RWPE2 (cell line): ENCODE measurements around the gene NFYC.

Source experiments
- ATAC-seq: fragments of 200-7000 bp; cut with Tn5 transposase; 3 replicates; pipeline ENCODE4 v1.9.1; 2021; ENCODE audit warnings: low read depth
- DNase-seq: peaks from one replicate; pipeline ENCODE4 v3.0.0-alpha.2; 2020; ENCODE audit warnings: low spot score
- H3K27ac ChIP-seq: fragments of 450-650 bp; 2 replicates; pipeline ENCODE4 v1.5.1; 2017; ENCODE audit warnings: mild to moderate bottlenecking; ENCODE audit not compliant: poor library complexity, severe bottlenecking
- H3K27me3 ChIP-seq: fragments of 250-450 bp; sonication (Bioruptor Pico); 2 replicates; pipeline ENCODE4 v1.5.1; 2021; ENCODE audit warnings: mild to moderate bottlenecking, moderate library complexity; ENCODE audit not compliant: insufficient read depth, poor library complexity, severe bottlenecking
- H3K36me3 ChIP-seq: fragments of 250-450 bp; sonication (Bioruptor Pico); 2 replicates; pipeline ENCODE4 v1.5.1; 2020; ENCODE audit warnings: low read depth, mild to moderate bottlenecking, moderate library complexity
- H3K4me1 ChIP-seq: fragments of 250-450 bp; sonication (Bioruptor Pico); 2 replicates; pipeline ENCODE4 v1.5.1; 2021; ENCODE audit warnings: mild to moderate bottlenecking, moderate library complexity; ENCODE audit not compliant: insufficient read depth, poor library complexity, severe bottlenecking
- H3K4me3 ChIP-seq: fragments of 250-450 bp; sonication (Bioruptor Pico); 2 replicates; pipeline ENCODE4 v1.5.1; 2021; ENCODE audit warnings: mild to moderate bottlenecking, moderate library complexity; ENCODE audit not compliant: severe bottlenecking
- H3K9me3 ChIP-seq: fragments of 250-450 bp; sonication (Bioruptor Pico); 2 replicates; pipeline ENCODE4 v1.5.1; 2021; ENCODE audit warnings: mild to moderate bottlenecking, moderate library complexity; ENCODE audit not compliant: severe bottlenecking
- CTCF ChIP-seq: fragments of 450-650 bp; IDR thresholded peaks from one replicate; pipeline ENCODE4 v1.5.1; 2017; ENCODE audit warnings: mild to moderate bottlenecking, moderate library complexity; ENCODE audit not compliant: poor library complexity, severe bottlenecking

Gene NFYC

GRCh38 chr1:40760984-40761383, 69.5 kb downstream of the NFYC start:
- Histone ChIP-seq H3K4me1 (no peaks in the 10 kb centered on the region), H3K9me3 (no peaks in the 10 kb centered on the region), H3K27ac (no peak overlapping the region), H3K27me3 (no peaks in the 10 kb centered on the region), H3K4me3 (no peak overlapping the region), H3K36me3 (peaks cover 65% of the 10 kb centered on the region)
- ATAC-seq, result no peak
- TF ChIP-seq CTCF, result no peak
- no peak for DNase-seq

- ATAC-seq (no peak), DNase-seq (no peak)
- TF ChIP-seq CTCF, result no peak
- H3K9me3 ChIP-seq, result no peaks in the 10 kb centered on the region
- H3K27ac ChIP-seq, result no peak overlapping the region
- no peak overlapping the region for H3K4me3 ChIP-seq
- no peaks in the 10 kb centered on the region for H3K27me3 ChIP-seq
- H3K4me1 ChIP-seq, result no peaks in the 10 kb centered on the region
- H3K36me3 ChIP-seq, result peaks cover 65% of the 10 kb centered on the region
Observed at GRCh38 chr1:40762144-40762923, 70.8 kb downstream of the NFYC start.

- peaks cover 62% of the 10 kb centered on the region for H3K36me3 ChIP-seq
- no peak overlapping the region for H3K4me3 ChIP-seq
- DNase-seq (no peak), ATAC-seq (no peak)
- no peaks in the 10 kb centered on the region for H3K9me3 ChIP-seq
- no peaks in the 10 kb centered on the region for H3K4me1 ChIP-seq
- TF ChIP-seq CTCF, result no peak
- H3K27ac ChIP-seq, result no peak overlapping the region
- H3K27me3 ChIP-seq, result no peaks in the 10 kb centered on the region
Observed at GRCh38 chr1:40763742-40764532, 72.4 kb downstream of the NFYC start.

- ATAC-seq, result no peak
- Histone ChIP-seq H3K4me3 (no peak overlapping the region), H3K27ac (no peak overlapping the region), H3K27me3 (no peaks in the 10 kb centered on the region), H3K36me3 (peaks cover 60% of the 10 kb centered on the region), H3K4me1 (no peaks in the 10 kb centered on the region), H3K9me3 (no peaks in the 10 kb centered on the region)
- TF ChIP-seq CTCF, result no peak
- DNase-seq, result no peak
Observed at GRCh38 chr1:40764981-40765380, 73.5 kb downstream of the NFYC start.
